Stimulated activated CD4-positive, alpha-beta T cell treated with anti-CD3 and anti-CD28 coated beads, Interleukin-12 subunit alpha, Interleukin-12 subunit beta, amount 100 ng/mL, for 4 hours (primary cell): ENCODE data around the gene ACTN4.
A peak's percentile ranks its signal among the peaks of the same experiment; 100 is the strongest.
"Not testable (repeated sequence)": the region's sequence is repeated elsewhere in the genome, so short reads cannot be mapped to it uniquely, and the experiment has no call there.

Experiments used
- DNase-seq: peaks from one replicate; pipeline ENCODE4 v3.0.0-alpha.2; 2020

Gene ACTN4

DNA sequence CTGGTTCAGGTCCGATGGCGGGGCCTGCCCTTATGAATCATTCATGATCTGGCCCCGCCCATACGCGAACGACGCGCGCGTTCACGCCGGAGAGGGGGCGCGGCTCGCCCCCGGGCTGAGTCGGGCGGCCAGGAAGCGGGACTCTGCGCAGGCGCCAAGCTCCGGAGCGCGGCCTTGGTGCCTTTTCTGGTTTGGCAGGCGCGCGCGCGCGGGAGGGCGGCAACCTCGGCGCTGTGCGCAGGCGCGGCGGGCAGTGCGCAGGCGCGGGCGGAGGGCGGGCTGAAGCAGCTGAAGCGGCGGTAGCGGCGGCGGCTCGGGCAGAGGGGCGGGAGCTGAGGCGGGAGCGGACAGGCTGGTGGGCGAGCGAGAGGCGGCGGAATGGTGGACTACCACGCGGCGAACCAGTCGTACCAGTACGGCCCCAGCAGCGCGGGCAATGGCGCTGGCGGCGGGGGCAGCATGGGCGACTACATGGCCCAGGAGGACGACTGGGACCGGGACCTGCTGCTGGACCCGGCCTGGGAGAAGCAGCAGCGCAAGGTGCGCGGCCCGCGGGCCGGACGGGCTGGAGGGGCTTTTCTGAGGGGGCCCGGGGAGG lies at the start of gene ACTN4:
Gene ACTN4 (plus strand): TSS at position 282 of the 598 bp plus-strand sequence. CDS start 97 bp downstream, at position 379.
- DNase-seq, result peak; percentile 100

DNA sequence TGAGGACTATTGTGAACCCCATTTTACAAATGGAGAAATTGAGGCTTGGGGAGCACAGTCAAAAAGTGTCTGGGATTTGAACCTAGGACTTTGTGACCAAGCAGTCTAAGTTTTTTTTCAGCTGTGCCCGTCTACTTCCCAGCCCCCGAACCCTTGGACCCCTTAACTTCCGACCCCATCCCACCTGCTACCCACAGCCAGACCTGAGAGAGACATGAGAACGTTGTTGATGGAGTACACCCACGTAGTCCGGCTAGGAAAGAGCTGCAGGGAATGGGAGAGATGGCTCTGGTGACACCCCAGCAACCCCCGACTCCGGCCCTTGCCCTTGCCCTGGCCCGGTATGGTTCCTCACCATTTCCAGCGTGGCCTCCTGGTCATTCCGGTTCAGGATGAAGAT lies 47.7 kb upstream of the ACTN4 start:
- no peak for DNase-seq

DNA sequence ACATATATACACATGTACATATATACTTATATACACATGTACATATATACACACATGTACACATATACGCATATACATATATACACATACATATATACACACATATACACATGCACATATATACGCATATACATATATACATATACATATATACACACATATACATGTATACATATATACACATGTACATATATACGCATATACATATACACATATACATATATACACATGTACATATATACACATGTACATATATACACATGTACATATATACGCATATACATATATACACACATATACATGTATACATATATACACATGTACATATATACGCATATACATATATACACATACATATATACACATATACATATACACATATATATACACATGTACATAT lies 44.6 kb upstream of the ACTN4 start:
- not testable (repeated sequence) for DNase-seq

DNA sequence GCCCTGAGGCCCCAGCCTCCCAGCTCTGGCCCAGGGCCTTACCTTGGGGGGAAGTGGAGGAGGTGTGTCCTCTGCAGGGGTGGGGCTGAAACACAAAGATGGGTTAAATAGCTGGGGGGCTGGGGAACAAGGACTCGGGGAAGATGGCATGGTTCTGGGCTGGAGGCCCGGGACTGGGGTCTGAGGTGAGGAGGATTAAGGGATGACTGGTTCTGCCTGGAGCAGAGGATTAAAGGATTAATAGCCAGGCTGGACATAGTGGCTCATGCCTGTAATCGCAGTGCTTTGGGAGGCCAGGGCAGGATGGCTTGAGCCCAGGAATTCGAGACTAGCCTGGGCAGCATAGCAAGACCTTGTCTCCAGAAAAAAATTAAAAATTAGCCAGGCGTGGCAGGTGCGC lies 41.3 kb upstream of the ACTN4 start:
- DNase-seq, result no peak

DNA sequence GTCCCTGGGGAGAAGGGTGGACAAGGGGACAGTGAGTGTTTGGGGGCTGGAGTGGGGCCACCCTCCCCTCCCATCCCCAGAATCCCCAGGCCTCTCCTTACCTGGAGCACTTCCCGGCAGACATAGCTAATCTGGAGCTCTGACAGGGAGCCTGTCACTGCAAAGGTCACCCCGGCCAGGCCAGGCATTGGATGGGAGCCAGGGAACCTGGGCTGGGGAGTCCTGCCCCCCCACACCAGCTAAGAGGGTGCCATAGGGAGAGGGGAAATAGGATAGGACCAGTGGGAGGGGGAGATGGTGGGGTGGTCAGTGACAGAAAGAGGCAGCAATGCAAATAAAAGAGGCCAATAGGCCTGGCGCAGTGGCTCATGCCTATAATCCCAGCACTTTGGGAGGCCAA lies 33.2 kb upstream of the ACTN4 start:
- DNase-seq, result no peak

DNA sequence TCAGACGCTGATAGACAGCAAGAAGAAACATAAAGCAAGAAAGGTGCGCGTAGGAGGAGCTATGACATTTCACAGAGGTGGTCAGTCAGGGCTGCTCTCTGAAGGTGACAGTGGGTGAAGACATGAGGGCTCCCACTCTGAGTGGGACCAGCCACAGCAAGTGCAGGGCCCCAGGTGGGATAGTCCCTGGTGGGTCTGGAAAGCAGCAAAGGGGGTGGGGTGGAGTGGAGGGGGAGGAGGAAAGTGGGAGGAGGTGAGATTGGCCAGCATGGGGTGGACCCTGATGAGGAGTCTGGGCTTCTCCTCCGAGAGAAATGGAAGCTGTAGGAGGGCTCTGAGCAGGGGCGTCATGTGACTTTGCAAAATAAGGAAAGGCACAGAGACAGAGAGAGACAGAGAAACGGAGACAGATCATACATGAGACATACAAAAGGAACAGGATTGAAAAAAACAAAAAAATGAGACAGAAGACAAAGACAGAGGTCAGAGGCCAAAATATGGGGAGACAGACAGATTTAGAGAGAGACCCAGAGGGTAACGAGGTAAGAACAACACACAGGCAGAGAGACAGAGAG lies 32.4 kb upstream of the ACTN4 start:
- no peak for DNase-seq

DNA sequence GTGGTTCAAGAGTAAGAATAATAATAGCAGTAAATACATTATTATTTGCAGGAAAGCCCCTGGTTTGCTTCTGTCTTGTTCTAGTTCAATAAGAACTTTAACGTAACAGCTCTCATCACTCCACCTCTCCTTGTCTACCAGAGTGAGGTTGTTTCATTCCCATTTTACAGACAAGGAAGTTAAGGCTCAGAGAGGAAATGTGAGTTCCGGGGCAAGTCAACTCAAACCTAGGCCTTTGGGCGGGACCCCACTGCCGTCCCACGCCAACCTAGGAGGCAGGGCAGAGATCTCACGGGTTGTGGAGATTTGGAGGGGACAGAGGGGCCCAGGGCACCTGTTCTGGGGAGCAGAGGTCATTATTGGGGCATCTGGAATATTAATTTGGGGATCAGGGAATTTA lies 31.2 kb upstream of the ACTN4 start:
- DNase-seq, result no peak

DNA sequence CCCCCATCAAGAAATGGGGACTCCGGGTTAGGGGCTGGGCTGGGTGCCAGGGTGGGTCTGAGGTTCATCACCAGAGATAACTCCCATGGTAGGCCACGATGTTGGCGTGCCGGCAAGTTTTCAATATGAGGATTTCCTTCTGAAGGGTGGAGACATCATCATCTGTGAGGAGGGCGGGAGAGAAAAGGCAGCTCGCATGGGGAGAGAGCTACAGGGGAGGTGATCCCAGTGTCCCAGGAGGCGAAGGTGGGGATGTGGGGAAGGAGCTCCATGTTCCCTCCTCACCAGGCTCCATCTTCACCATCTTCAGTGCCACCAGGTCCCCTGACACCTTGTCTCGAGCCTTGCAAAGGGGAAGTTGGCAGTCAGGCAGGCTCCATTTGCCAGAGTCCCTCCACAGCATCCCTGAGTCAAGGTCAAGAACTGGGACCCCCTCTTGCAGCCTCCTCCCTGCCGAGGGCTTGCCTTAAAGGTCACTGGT lies 30.1 kb upstream of the ACTN4 start:
- no peak for DNase-seq

DNA sequence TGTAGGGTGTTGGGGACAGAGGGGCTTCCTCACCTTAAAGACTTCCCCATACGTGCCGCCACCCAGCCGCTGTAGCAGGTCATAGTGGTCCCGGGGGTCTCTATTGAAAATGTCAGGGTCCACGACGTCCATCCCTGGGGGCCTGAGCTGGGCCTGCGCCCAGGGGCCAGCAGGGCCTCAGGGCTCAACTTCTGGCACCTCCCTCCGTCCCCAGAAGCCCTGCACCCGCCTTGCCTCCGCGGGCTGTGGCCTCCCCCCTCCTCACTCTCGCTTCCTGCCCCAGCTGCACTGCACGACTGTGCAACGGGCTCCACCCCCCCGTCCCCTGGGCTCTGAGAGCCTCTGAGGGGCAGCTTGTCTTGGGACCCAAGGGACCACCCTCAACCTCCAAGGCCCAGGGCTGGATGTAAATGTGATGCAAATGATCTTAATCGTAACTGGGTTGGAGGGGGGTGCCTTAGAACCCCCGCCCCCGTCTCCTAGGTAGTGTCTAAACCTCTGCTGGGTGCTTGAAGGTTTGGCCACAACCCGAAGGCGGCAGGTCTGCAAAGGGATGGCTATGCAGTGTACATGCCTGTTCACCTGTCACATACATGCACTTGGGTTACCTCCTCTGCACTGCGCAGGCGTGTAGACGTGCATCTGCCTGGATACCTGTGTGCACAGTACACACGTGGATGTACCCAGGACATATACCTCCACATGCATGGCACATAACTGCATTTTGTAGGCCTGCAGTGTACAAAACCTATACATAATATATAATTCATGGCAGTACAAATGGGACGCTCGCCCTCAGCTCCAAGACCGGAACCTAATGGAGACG lies 29.5 kb upstream of the ACTN4 start, which contains the start of gene MAP4K1:
Gene MAP4K1 (minus strand): TSS at position 190 of the 826 bp plus-strand sequence. CDS start 58 bp downstream, at position 132.
- DNase-seq, result peak; percentile 63

DNA sequence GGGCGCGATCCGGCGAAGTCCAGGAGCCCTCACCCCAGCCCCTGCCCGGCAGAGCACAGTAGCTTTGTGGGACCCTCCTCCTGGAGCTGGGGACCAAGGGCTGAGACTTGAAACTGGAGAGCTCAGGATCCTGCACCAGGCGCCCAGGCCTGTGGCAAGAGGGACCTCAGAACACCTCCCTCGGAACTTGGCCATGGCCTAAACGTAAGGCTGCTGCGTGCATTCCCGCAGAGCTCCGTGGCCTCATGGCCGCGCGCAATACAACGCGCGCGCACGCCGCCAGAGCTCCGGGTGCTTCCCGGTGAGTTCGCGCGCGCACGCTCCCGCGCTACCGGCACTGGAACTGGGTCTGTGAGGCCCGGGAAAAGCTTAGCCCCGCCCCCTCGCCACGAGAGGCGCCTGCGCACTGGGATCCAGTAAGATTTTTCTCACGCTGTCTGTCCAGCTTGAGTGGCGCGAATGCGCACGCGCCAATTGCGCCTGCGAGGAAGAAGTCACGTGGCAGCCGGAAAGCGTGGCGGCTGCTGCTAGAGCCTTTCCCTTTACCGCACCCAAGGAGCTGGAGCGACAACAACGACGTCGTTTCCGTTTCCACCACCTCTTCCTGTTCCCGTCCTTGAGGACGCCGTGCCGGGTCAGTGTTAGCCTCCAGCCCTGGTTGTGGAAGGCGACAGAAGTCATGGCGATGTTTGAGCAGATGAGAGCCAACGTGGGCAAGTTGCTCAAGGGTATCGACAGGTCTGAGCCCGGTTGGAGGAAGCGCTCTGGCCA lies 28.7 kb upstream of the ACTN4 start, which contains the start of gene EIF3K:
Gene EIF3K (plus strand): TSS at position 599 of the 771 bp plus-strand sequence. CDS start 81 bp downstream, at position 680.
- peak; percentile 98 for DNase-seq

DNA sequence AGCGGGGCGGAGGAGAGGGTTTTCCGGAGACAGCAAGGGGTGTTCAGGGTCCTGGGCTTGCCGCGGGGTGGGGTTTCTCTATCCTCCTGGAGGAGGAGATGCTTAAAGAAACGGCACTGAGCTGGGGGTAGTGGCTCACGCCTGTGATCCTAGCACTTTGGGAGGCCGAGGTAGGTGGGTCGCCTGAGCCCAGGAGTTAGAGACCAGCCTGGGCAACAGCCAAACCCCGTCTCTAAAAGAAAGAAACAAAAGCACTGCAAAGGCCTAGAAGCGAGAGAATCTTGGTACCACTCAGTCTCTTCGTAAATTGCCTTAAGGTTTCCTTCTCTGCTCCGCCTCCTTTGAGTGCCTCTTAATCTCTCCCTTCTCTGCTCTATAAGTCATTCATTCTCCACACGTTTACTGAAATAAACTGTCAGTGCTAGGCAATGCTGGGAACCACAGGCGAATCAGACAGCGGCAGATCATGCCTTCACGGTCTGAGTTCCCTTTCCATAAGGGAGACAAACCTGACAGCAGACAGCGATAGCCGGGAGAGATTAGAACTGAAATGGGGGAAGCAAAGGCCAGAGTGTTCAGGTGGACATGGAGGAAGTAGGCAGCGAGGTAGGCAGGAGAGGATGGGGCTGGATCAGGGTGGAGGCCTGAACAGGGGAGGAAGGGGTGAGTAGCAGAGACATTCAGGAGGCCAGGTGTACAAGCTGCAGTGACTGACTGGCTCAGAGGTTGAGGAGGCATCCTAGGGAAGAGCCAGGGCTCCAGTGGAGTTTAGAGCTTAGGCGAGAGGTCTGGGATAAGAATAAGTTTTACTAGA lies 27.9 kb upstream of the ACTN4 start:
- DNase-seq, result no peak

DNA sequence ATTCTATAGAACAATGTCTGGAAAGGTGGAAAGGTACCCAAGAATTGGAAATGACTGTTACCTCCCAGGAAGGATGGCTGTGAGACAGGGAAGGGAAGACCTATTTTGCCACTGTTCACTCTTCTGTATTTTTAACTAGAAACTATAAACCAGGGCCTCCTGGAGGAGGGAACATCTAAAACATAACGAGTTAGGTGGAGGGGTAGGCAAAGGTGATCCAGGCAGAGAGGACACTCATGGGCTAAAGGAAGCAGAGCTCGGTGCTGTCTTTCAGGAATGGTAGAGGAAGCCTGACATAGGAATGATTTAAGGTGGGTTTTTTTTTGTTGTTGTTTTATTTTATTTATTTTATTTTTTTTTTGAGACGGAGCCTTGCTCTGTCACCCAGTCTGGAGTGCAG lies 22.6 kb upstream of the ACTN4 start:
- no peak for DNase-seq

DNA sequence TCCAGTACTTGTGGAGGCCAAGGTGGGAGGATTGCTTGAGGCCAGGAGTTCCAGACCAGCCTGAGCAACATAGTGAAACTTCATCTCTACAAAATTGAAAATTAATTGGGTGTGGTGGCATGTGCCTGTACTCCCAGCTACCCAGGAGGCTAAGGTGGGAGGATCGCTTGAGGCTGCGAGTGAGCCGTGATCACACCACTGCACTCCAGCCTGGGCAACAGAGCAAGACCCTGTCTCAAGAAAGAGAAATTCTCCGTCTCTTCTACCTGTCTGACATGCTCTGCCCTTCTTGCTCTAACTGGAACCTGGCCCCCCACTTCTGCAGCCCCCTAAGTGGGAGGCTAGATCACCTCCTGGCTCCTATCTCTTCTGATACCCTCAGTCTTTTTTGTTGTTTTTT lies 21.0 kb upstream of the ACTN4 start:
- DNase-seq, result no peak

DNA sequence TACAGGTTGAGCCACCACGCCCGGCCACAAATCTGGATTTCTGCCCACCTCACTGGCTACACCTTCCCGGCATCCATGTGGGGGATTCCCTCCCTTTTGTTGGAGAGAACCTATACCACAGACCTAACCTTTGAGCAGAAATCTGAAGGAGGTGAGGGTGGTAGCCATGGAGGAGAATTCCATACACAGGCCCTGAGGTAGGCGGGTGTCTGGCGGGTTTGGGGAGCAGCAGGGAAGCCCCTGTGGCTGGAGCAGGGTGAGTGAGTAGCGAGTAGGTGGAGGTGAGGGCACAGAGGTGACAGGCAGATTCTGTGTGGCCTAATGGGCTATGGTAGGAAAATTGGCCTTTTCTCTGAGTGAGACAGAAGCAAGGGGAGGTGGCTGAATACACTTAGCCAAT lies 17.9 kb upstream of the ACTN4 start:
- no peak for DNase-seq

DNA sequence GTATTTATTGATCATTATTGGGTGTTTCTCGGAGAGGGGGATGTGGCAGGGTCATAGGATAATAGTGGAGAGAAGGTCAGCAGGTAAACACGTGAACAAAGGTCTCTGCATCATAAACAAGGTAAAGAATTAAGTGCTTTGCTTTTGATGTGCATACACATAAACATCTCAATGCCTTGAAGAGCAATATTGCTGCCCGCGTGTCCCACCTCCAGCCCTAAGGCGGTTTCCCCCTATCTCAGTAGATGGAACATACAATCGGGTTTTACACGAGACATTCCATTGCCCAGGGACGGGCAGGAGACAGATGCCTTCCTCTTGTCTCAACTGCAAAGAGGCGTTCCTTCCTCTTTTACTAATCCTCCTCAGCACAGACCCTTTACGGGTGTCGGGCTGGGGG lies 16.1 kb upstream of the ACTN4 start:
- not testable (repeated sequence) for DNase-seq

DNA sequence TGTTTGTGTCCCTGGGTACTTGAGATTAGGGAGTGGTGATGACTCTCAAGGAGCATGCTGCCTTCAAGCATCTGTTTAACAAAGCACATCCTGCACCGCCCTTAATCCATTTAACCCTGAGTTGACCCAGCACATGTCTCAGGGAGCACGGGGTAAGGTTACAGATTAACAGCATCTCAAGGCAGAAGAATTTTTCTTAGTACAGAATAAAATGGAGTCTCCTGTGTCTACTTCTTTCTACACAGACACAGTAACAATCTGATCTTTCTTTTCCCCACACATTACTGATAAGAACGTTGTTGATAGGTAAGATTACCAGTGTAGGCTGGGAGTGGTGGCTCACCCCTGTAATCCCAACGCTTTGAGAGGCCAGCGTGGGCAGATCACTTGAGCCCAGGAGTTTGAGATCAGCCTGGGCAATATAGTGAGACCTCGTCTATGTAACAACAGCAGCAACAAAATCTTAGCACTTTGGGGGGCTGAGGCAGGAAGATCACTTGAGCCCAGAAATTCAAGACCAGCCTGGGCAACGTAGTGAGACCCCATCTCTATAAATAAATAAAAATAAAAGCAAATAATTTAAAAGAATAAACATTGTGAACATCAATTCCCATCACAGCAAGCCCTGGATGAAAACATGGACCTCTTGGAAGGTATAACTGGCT lies 15.5 kb upstream of the ACTN4 start:
- DNase-seq, result not testable (repeated sequence)

DNA sequence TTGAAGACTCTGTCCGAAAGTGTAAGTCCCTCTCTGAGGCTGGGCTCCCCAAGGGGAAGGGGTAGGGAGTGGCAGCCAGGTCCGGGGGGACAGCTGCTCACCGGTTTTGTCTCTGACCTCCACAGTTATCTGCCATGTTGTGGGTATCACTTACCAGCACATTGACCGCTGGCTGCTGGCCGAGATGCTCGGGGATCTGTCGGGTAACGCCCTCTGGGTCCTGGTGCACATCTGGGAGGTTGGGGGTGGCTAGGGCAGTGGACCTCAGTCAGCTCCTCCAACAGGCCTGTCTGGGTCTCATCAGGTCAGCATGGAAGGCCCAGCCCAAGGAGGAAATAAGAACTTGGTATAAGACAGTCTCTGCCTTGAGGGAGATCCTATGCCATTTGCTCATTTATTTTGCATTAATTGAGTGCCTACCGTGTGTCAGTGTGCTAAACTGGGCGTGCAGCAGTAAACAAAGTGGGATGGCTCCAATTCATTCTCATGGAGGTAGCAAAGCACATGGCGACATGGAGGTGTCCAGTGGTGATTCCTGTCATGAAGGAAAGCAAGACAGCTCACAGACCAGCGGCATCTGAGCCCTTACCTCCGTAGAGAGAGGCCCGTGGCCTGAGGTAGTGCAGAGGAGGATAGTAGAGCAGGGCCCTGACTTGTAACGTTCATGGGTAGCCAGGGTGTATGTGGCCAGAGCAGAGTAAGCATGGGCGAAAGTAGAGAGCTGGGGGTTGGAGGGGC lies 14.8 kb upstream of the ACTN4 start:
- no peak for DNase-seq

DNA sequence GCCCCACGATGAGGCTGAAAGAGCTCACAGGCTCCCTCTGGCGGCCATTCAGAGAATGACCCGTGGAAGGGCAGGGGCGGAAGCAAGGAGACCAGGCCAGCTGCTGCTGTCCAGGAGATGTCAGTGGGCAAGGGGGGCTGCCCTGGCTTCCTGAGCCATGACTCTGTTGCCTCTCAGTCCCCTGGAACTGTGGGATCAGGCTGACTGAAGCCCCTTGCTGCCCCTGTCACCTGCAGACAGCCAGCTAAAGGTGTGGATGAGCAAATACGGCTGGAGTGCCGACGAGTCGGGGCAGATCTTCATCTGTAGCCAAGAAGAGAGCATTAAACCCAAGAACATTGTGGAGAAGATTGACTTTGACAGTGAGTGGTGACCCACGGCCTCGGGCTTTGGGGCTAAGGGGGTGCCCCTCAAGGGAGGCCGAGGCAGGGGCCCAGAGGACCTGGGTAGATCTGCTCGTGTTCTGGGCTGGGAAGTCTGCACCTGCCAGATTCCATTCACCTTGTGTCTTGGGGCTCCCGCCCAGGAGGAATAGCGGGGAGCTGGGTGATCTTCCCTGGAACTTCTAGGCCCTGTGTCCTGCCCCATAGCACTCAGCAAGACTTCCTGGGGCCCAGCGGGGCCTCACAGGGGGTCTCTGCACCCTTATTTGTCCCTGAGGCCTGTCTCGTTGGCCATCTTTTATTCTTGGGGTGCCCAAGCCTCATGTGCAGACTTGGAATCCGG lies 12.5 kb upstream of the ACTN4 start:
- DNase-seq, result peak; percentile 70

DNA sequence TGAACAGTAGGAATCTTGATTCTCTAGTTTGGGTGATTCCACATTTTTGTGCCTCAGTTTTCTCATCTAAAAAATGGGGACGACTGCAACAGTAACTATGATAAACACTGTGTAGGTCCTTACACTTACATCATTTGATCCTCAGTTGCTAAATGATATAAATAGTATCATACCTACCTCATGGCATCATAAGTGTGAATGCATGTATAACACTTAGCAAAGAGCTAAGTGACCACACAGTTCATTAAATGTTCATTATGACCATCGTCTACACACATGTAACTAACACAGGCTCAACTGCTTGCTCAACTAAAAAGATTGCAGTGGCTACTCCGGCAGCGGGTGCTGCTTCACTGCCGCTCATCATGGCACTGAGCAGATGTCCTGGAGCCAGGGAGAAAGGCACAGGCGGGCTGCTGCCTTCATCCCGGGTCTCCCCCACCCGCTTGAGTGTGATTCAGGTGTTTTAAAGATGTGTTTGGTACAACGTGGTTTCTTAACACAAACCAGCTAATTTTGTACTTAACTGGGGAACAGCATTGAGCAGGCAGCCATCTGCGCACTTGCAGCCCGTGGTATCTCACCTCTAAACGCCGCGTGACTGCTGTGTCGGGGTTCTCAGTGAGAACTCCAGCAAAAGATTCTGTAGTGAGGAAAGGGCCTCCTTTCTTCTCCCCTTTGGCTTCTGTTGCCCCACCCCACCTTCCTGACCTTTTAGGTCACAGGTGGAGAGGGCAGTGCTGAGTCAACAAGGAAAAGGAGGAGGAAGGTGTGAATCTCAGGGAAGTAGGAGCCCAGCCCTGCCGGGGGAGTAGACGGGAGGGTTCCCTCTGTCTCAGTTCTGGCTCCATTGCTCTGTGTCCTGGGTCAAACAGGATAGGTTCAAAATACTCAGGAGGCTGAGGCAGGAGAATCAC lies 11.7 kb upstream of the ACTN4 start:
- no peak for DNase-seq
